Endothelial cell of umbilical vein (primary cell): ENCODE measurements around the gene SLC25A29. TPM values are rescaled to one million over a fixed set of nuclear protein-coding genes. Genes with fewer than 3 reads are reported as not detected.

ENCODE experiments used
- BruUV-seq: library from RNA; stranded (reverse); fragments of 400-500 nt; replicated peaks from 2 replicates; lab custom pipeline; 2021; lab: Mats Ljungman, UMichigan
- CTCF ChIA-PET: fragments of 300-600, 350-600 bp; sonication (Branson Sonifier 250); formaldehyde crosslinking; loops from one replicate; lab custom pipeline; 2021; ENCODE audit warnings: antibody characterized with exemption, inconsistent platforms; lab: Charles Lee
- POLR2A ChIA-PET: fragments of 300-600, 350-600 bp; sonication (Branson Sonifier 250); formaldehyde crosslinking; loops from one replicate; lab custom pipeline; 2021; ENCODE audit warnings: antibody characterized with exemption, inconsistent platforms; lab: Charles Lee
- DNase-seq: peaks from one replicate; pipeline ENCODE4 v3.0.0-alpha.2; 2011; ENCODE audit warnings: low read depth, low spot score
- FAIRE-seq: peaks from 2 replicates; lab custom pipeline; 2011; peaks lifted over from hg19 to GRCh38; lab: Jason Lieb, UNC
- H2AFZ ChIP-seq: 2 replicates; pipeline ENCODE4 v1.6.0; 2012; ENCODE audit warnings: low read depth, low read length, control low read depth, inconsistent platforms
- H3K27ac ChIP-seq: 2 replicates; pipeline ENCODE4 v1.5.1; 2011; ENCODE audit warnings: low read depth, mild to moderate bottlenecking, control low read depth, low read length, moderate library complexity; ENCODE audit not compliant: insufficient read depth
- H3K27me3 ChIP-seq, 2 experiments: 2 replicates each; pipeline versions ENCODE4 v1.6.0 to v1.6.1; 2011; ENCODE audit warnings: low read length in 2 of 2, mixed read lengths in 1 of 2; ENCODE audit not compliant: control insufficient read depth in 2 of 2, insufficient read depth in 2 of 2
- H3K36me3 ChIP-seq, 2 experiments: 2 replicates in 1 of 2; 3 replicates in 1 of 2; pipeline ENCODE4 v1.5.1; 2011; ENCODE audit warnings: low read length in 2 of 2, mild to moderate bottlenecking in 1 of 2, moderate library complexity in 1 of 2; ENCODE audit not compliant: control insufficient read depth in 2 of 2, insufficient read depth in 2 of 2; ENCODE audit errors: extremely low read depth in 1 of 2
- H3K4me1 ChIP-seq: 3 replicates; pipeline ENCODE4 v1.5.1; 2011; ENCODE audit warnings: mild to moderate bottlenecking, low read length; ENCODE audit not compliant: control insufficient read depth, insufficient read depth; ENCODE audit errors: extremely low read depth
- H3K4me2 ChIP-seq: 2 replicates; pipeline ENCODE4 v1.6.1; 2011; ENCODE audit warnings: low read length, control low read depth, mixed read lengths; ENCODE audit not compliant: insufficient read depth
- H3K4me3 ChIP-seq, 3 experiments: fragments of 200-600 bp in 1 of 3; sonication (generic), shearing (Covaris generic) in 1 of 3; replicated peaks in 1 of 3; 2 replicates each; pipeline ENCODE4 v1.5.1; 2011 to 2016; ENCODE audit warnings: control low read depth in 3 of 3, low read length in 3 of 3, mild to moderate bottlenecking in 2 of 3, inconsistent platforms in 1 of 3, low read depth in 1 of 3, moderate library complexity in 1 of 3; ENCODE audit not compliant: insufficient read depth in 1 of 3
- H3K79me2 ChIP-seq: 2 replicates; pipeline ENCODE4 v1.6.0; 2012; ENCODE audit warnings: low read length, inconsistent platforms; ENCODE audit not compliant: control insufficient read depth, insufficient read depth
- H3K9ac ChIP-seq: replicated peaks from 2 replicates; pipeline ENCODE3; 2011; ENCODE audit warnings: low read length, control low read depth; ENCODE audit not compliant: insufficient read depth; ENCODE audit errors: extremely low read depth
- H3K9me1 ChIP-seq: replicated peaks from 3 replicates; pipeline ENCODE4 v1.6.0; 2011; ENCODE audit warnings: mild to moderate bottlenecking, low read length; ENCODE audit not compliant: control insufficient read depth, insufficient read depth; ENCODE audit errors: extremely low read depth
- H3K9me3 ChIP-seq: replicated peaks from 2 replicates; pipeline ENCODE4 v1.5.1; 2012; ENCODE audit warnings: low read length, inconsistent platforms; ENCODE audit not compliant: control insufficient read depth, insufficient read depth
- H4K20me1 ChIP-seq: replicated peaks from 2 replicates; pipeline ENCODE3; 2011; ENCODE audit warnings: mild to moderate bottlenecking, low read length; ENCODE audit not compliant: control insufficient read depth, insufficient read depth; ENCODE audit errors: extremely low read depth
- FOS ChIP-seq: IDR thresholded peaks from 2 replicates; pipeline ENCODE4 v1.6.1; 2011; ENCODE audit warnings: mild to moderate bottlenecking, low read length, moderate library complexity, borderline replicate concordance; ENCODE audit not compliant: insufficient read depth
- JUN ChIP-seq: IDR thresholded peaks from 2 replicates; pipeline ENCODE4 v1.6.1; 2011; ENCODE audit warnings: borderline replicate concordance, low read depth; ENCODE audit not compliant: insufficient read length, insufficient read depth
- dilution Hi-C: fragments of 300-500 bp; cut with MboI; formaldehyde crosslinking; loops from one replicate; pipeline ENCODE4 v1.15.0; 2019; ENCODE audit warnings: low sequenced_read_pairs; ENCODE audit not compliant: extremely low pct_ligation_motif_present
- intact Hi-C: fragments of 100-400 bp; cut with micrococcal nuclease; formaldehyde crosslinking; loops from one replicate; pipeline ENCODE4 v1.10.0; 2022
- polyA plus RNA-seq, 4 experiments: library from polyadenylated mRNA; depleted of rRNA in 3 of 4; stranded (reverse) in 3 of 4; unstranded in 1 of 4; fragments of >200 nt; gene quantifications; 2 replicates each; pipeline versions ENCODE4 v1.2.1 to v1.2.3, GENCODE V29; 2011 to 2012; ENCODE audit warnings: missing spikeins in 1 of 4
- total RNA-seq: library from RNA; stranded (reverse); gene quantifications from 2 replicates; pipeline ENCODE4 v1.2.3, GENCODE V29; 2021
- TF ChIP-seq, protein P1 (sequence below), 2 donors: IDR thresholded peaks; 1 replicate in 1 of 2; 2 replicates in 1 of 2; pipeline ENCODE4 v1.5.1; 2011; ENCODE audit warnings: low read length in 2 of 2, mild to moderate bottlenecking in 2 of 2, moderate library complexity in 2 of 2, control low read depth in 1 of 2, inconsistent platforms in 1 of 2, low read depth in 1 of 2; ENCODE audit not compliant: insufficient read depth in 1 of 2; ENCODE audit errors: extremely low read depth in 1 of 2

The SLC25A29 gene
- total and polyA plus RNA-seq, 2 donors (not counting 3 experiments of a cell fraction or from before 2014, with no cell fraction given) = 132 to 154 TPM

DNA sequence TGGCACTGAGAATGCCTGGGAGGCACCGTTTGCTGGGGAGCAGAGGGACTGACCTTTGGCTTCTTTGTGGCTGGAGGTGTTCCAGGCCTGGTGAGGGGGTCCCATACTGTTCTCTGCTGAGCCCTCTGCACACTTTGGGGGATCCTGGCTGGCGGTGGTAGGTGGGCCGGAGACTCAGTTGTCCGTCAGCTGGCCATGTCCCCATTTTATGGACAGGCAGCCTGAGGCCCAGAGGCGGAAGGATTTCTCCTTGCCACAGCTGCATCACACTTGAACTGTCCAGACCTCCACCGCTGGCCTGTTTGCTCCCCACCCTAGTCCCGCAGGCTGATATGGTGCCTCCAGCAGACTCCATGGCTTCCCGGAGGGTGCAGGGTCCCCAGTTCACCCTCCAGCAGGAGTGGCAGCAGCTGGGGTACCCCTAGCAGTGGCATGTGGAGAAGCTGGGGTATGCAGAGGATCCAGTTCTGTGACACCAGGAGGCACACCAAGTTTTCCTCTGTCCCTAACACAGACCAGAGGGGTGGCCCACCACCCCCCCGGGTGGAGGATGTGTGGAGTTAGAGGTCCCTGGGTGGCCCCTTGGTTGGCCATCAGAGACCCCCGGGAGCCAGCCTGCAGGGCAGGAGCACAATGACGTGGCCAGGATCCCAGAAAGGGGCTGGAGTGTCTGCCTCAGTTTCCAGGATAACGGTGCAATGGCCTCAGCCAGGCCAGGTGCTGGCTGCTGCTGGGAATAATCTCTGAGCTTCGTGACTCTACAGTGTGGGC is 14.8 kb downstream of the SLC25A29 start:
- Histone ChIP-seq H3K4me3 (no peak overlapping the region), H3K79me2 (no peaks in the 10 kb centered on the region), H3K9me3 (no peaks in the 10 kb centered on the region), H3K27me3 (no peaks in the 10 kb centered on the region), H3K4me2 (no peak overlapping the region), H3K27ac (no peak overlapping the region), H3K36me3 (peaks cover 0 to 35% of the 10 kb centered on the region in 2 experiments), H3K9me1 (no peaks in the 10 kb centered on the region), H3K4me1 (no peaks in the 10 kb centered on the region), H4K20me1 (no peaks in the 10 kb centered on the region), H2AFZ (no peak overlapping the region), H3K9ac (no peak overlapping the region)
- ChIA-PET POLR2A (no interaction called here), CTCF (interaction anchor here (0.8 to 1.6 kb wide), 3 partner anchors 11 to 86 kb away, joined by 3 to 4 read pairs (median 4); no protein-coding TSS in a partner anchor)
- dilution Hi-C loops (no loop called here), intact Hi-C loops (no loop called here)
- TF ChIP-seq JUN = no peak
- DNase-seq = no peak
- no peak for FAIRE-seq
- TSS peak; percentile 8 for BruUV-seq

DNA sequence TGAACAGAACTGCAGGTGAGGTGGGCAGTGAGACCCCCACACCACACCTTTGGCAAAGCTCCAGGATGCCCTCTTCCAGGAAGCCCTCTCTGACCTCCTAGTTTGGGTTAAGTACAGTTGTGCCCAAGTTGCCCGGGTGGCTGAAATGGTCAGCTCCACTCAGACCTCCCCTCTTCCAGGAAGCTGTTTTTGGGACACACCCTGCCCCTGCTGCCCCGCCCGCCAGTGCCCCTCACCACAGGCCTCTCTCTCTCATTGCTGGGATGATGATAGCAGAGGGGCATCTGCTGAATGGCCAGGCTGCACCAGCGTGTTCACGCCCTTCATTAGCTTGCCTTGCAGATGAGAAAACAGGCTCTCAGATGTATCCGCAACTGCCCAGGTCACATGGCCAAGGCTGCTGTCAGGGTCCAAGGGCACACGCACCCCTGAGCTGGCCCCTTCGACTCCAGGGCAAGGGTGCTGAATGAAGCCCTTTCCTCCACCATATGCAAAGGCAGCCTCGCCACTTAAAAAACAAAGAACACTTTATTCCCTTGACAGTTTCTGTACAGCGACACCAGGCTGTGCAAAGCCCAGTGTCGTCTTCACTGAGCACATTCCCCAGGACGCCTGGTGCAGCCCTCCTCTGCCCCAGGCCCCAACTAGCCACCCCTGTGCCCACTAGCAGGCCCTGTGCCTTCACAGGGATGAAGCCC is 15.5 kb downstream of the SLC25A29 start:
- CTCF ChIA-PET = interaction anchor here (1.2 kb wide), 1 partner anchor 13 kb away, joined by 4 read pairs; no protein-coding TSS in a partner anchor
- DNase-seq (no peak), FAIRE-seq (no peak)
- H2AFZ ChIP-seq = no peak overlapping the region
- no peak overlapping the region for H3K4me3 ChIP-seq
- H3K27me3 ChIP-seq = no peaks in the 10 kb centered on the region
- H3K4me2 ChIP-seq = no peak overlapping the region
- POLR2A ChIA-PET = no interaction called here
- dilution Hi-C loops = no loop called here
- H3K9me3 ChIP-seq = no peaks in the 10 kb centered on the region
- no peaks in the 10 kb centered on the region for H3K4me1 ChIP-seq
- no peaks in the 10 kb centered on the region for H4K20me1 ChIP-seq
- H3K79me2 ChIP-seq = no peaks in the 10 kb centered on the region
- BruUV-seq = no TSS peak
- intact Hi-C loops = no loop called here
- no peaks in the 10 kb centered on the region for H3K9me1 ChIP-seq
- TF ChIP-seq, protein P1, sequence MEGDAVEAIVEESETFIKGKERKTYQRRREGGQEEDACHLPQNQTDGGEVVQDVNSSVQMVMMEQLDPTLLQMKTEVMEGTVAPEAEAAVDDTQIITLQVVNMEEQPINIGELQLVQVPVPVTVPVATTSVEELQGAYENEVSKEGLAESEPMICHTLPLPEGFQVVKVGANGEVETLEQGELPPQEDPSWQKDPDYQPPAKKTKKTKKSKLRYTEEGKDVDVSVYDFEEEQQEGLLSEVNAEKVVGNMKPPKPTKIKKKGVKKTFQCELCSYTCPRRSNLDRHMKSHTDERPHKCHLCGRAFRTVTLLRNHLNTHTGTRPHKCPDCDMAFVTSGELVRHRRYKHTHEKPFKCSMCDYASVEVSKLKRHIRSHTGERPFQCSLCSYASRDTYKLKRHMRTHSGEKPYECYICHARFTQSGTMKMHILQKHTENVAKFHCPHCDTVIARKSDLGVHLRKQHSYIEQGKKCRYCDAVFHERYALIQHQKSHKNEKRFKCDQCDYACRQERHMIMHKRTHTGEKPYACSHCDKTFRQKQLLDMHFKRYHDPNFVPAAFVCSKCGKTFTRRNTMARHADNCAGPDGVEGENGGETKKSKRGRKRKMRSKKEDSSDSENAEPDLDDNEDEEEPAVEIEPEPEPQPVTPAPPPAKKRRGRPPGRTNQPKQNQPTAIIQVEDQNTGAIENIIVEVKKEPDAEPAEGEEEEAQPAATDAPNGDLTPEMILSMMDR (IDR thresholded peaks at IDR 0.05; ENCODE audit: extremely low read depth in 1 of 2, insufficient read depth in 1 of 2, low read depth in 1 of 2, low read length in 2 of 2) = no peak
- no peak for TF ChIP-seq FOS
- no peak overlapping the region for H3K27ac ChIP-seq
- H3K9ac ChIP-seq = no peak overlapping the region
- peaks cover 0 to 33% of the 10 kb centered on the region in 2 experiments for H3K36me3 ChIP-seq
